Keratinocyte (primary cell): ENCODE data around the gene IL21R. TPM values are rescaled to one million over a fixed set of nuclear protein-coding genes. Genes with fewer than 3 reads are reported as not detected.

Experiments used
- DNase-seq: peaks from one replicate; pipeline ENCODE4 v3.0.0-alpha.2; 2011; ENCODE audit warnings: low read depth, missing footprints, low spot score
- FAIRE-seq: peaks from 2 replicates; lab custom pipeline; 2011; peaks lifted over from hg19 to GRCh38; lab: Jason Lieb, UNC
- H2AFZ ChIP-seq: 2 replicates; pipeline ENCODE4 v1.6.0; 2012; ENCODE audit warnings: low read length, control low read depth, inconsistent platforms; ENCODE audit not compliant: control insufficient read depth
- H3K27ac ChIP-seq: 2 replicates; pipeline ENCODE4 v1.5.1; 2011; ENCODE audit warnings: low read length; ENCODE audit not compliant: control insufficient read depth, insufficient read depth
- H3K27me3 ChIP-seq: 3 replicates; pipeline ENCODE4 v1.6.0; 2011; ENCODE audit warnings: low read length; ENCODE audit not compliant: control insufficient read depth, insufficient read depth; ENCODE audit errors: extremely low read depth
- H3K36me3 ChIP-seq, 2 experiments: 2 replicates in 1 of 2; 3 replicates in 1 of 2; pipeline ENCODE4 v1.5.1; 2011; ENCODE audit warnings: low read length in 2 of 2, mild to moderate bottlenecking in 1 of 2; ENCODE audit not compliant: control insufficient read depth in 2 of 2, insufficient read depth in 2 of 2; ENCODE audit errors: extremely low read depth in 1 of 2
- H3K4me1 ChIP-seq: 3 replicates; pipeline ENCODE4 v1.5.1; 2011; ENCODE audit warnings: low read length; ENCODE audit not compliant: control insufficient read depth, insufficient read depth; ENCODE audit errors: extremely low read depth
- H3K4me2 ChIP-seq: 3 replicates; pipeline ENCODE4 v1.6.0; 2011; ENCODE audit warnings: low read depth, low read length; ENCODE audit not compliant: control insufficient read depth, insufficient read depth; ENCODE audit errors: extremely low read depth
- H3K4me3 ChIP-seq, 3 experiments: fragments of 200-600 bp in 1 of 3; sonication (generic) in 1 of 3; 2 replicates in 2 of 3; 3 replicates in 1 of 3; pipeline ENCODE4 v1.5.1; 2011 to 2016; ENCODE audit warnings: low read length in 3 of 3, mild to moderate bottlenecking in 3 of 3, control low read depth in 2 of 3, inconsistent platforms in 1 of 3, low read depth in 1 of 3, mixed read lengths in 1 of 3, mixed run types in 1 of 3, moderate library complexity in 1 of 3; ENCODE audit not compliant: control insufficient read depth in 2 of 3, insufficient read depth in 2 of 3; ENCODE audit errors: extremely low read depth in 1 of 3
- H3K79me2 ChIP-seq: 2 replicates; pipeline ENCODE4 v1.6.0; 2012; ENCODE audit warnings: low read length; ENCODE audit not compliant: control insufficient read depth, insufficient read depth
- H3K9ac ChIP-seq: 3 replicates; pipeline ENCODE4 v1.6.0; 2011; ENCODE audit warnings: low read length; ENCODE audit not compliant: control insufficient read depth, insufficient read depth; ENCODE audit errors: extremely low read depth
- H3K9me1 ChIP-seq: 3 replicates; pipeline ENCODE4 v1.6.0; 2011; ENCODE audit warnings: low read length; ENCODE audit not compliant: control insufficient read depth, insufficient read depth; ENCODE audit errors: extremely low read depth
- H3K9me3 ChIP-seq: 2 replicates; pipeline ENCODE4 v1.5.1; 2012; ENCODE audit warnings: low read depth, low read length; ENCODE audit not compliant: control insufficient read depth
- H4K20me1 ChIP-seq: 3 replicates; pipeline ENCODE4 v1.6.0; 2011; ENCODE audit warnings: low read length; ENCODE audit not compliant: control insufficient read depth, insufficient read depth; ENCODE audit errors: extremely low read depth
- EZH2 ChIP-seq: IDR thresholded peaks from one replicate; pipeline ENCODE4 v1.6.1; 2012; ENCODE audit warnings: inconsistent platforms, mild to moderate bottlenecking, low read length, moderate library complexity
- dilution Hi-C: fragments of 300-500 bp; cut with MboI; formaldehyde crosslinking; loops from one replicate; pipeline ENCODE4 v1.7.0; 2020; ENCODE audit warnings: low sequenced_read_pairs; ENCODE audit not compliant: extremely low pct_ligation_motif_present
- polyA plus RNA-seq, 5 experiments: library from polyadenylated mRNA; depleted of rRNA in 3 of 5; stranded (reverse) in 3 of 5; stranded (forward) in 1 of 5; unstranded in 1 of 5; fragments of >200 nt; gene quantifications; 1 replicate in 1 of 5; 2 replicates in 3 of 5; 3 replicates in 1 of 5; pipeline versions ENCODE4 v1.2.1 to v1.2.3, GENCODE V29; 2011 to 2012; ENCODE audit warnings: missing spikeins in 2 of 5, low read depth in 1 of 5, low replicate concordance in 1 of 5
- TF ChIP-seq, protein P1 (sequence below), 3 experiments: IDR thresholded peaks in 1 of 3; conservative IDR thresholded peaks in 1 of 3; optimal IDR thresholded peaks in 1 of 3; 2 replicates in 2 of 3; 3 replicates in 1 of 3; pipeline versions ENCODE3 to v1.5.1; 2011; ENCODE audit warnings: low read length in 3 of 3, mild to moderate bottlenecking in 3 of 3, moderate library complexity in 2 of 3, control low read depth in 1 of 3, inconsistent platforms in 1 of 3; ENCODE audit not compliant: insufficient read depth in 2 of 3; ENCODE audit errors: extremely low read depth in 1 of 3

The IL21R gene
- polyA plus RNA-seq, 1 donor (not counting 4 experiments of a cell fraction or from before 2014, with no cell fraction given) = 0.12 TPM

DNA sequence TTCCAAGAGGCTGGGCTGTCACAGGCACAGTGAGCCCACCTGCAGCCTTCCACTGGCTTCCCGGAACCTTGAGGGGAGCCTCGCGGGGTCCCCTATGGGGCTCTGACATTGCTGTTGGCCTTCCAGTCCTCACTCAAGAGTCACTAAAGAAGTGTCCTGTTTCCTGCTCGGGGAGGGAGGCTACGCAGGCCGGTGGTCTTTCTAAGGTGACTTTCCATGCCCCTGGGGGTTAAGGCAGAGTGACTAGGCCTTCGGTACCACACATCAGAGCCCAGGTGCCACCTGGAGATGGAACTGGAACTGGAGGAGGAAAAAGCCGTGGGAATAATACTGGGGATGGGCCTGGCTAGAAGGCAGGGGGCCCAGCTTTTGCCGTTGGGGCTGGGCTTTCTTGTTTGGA, 72.1 kb downstream of the IL21R start:
- Histone ChIP-seq H3K27ac (no peak overlapping the region), H3K4me1 (peaks cover 8% of the 10 kb centered on the region), H3K9me1 (no peaks in the 10 kb centered on the region), H3K9ac (no peak overlapping the region), H2AFZ (no peak overlapping the region), H3K9me3 (no peaks in the 10 kb centered on the region), H3K4me3 (no peak overlapping the region), H4K20me1 (peaks cover 4% of the 10 kb centered on the region), H3K4me2 (no peak overlapping the region), H3K79me2 (no peaks in the 10 kb centered on the region), H3K27me3 (no peaks in the 10 kb centered on the region), H3K36me3 (peaks cover 32 to 45% of the 10 kb centered on the region in 2 experiments)
- DNase-seq = no peak
- dilution Hi-C loops = no loop called here
- FAIRE-seq = no peak
- TF ChIP-seq EZH2 = no peak
- TF ChIP-seq, protein P1, sequence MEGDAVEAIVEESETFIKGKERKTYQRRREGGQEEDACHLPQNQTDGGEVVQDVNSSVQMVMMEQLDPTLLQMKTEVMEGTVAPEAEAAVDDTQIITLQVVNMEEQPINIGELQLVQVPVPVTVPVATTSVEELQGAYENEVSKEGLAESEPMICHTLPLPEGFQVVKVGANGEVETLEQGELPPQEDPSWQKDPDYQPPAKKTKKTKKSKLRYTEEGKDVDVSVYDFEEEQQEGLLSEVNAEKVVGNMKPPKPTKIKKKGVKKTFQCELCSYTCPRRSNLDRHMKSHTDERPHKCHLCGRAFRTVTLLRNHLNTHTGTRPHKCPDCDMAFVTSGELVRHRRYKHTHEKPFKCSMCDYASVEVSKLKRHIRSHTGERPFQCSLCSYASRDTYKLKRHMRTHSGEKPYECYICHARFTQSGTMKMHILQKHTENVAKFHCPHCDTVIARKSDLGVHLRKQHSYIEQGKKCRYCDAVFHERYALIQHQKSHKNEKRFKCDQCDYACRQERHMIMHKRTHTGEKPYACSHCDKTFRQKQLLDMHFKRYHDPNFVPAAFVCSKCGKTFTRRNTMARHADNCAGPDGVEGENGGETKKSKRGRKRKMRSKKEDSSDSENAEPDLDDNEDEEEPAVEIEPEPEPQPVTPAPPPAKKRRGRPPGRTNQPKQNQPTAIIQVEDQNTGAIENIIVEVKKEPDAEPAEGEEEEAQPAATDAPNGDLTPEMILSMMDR (optimal IDR thresholded peaks at IDR 0.05 in 1 of 3, IDR thresholded peaks at IDR 0.05 in 1 of 3, conservative IDR thresholded peaks at IDR 0.05 in 1 of 3; ENCODE audit: extremely low read depth in 1 of 3, insufficient read depth in 2 of 3, low read length in 3 of 3) = no peak

DNA sequence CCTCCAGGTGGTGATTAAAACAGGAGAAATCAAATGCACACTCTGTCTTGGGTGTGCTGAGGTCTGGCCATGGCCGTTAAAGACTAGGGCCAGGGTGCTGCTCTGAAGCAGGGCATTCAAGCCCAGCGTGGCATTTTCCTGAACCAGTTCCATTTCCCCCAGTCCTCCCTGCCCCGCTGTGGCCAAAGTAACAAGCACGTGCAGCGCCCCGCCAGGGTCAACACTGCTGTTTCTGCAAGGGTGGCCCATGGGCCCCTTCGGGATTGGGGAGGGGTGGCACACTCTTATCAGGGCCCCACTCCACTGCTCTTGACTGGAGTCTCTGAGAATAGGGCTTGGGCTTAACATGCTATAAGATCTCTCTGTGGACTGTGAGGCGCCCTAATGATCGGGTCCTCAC, 72.9 kb downstream of the IL21R start:
- FAIRE-seq = no peak
- Histone ChIP-seq H4K20me1 (peaks cover under 1% of the 10 kb centered on the region), H3K4me3 (no peak overlapping the region), H3K27me3 (no peaks in the 10 kb centered on the region), H3K4me2 (no peak overlapping the region), H2AFZ (no peak overlapping the region), H3K79me2 (no peaks in the 10 kb centered on the region), H3K27ac (no peak overlapping the region), H3K4me1 (peaks cover 8% of the 10 kb centered on the region), H3K36me3 (peaks cover 29 to 38% of the 10 kb centered on the region in 2 experiments), H3K9me1 (no peaks in the 10 kb centered on the region), H3K9ac (no peak overlapping the region), H3K9me3 (no peaks in the 10 kb centered on the region)
- TF ChIP-seq EZH2 = no peak
- TF ChIP-seq, protein P1 (optimal IDR thresholded peaks at IDR 0.05 in 1 of 3, IDR thresholded peaks at IDR 0.05 in 1 of 3, conservative IDR thresholded peaks at IDR 0.05 in 1 of 3; ENCODE audit: extremely low read depth in 1 of 3, insufficient read depth in 2 of 3, low read length in 3 of 3) = no peak
- no peak for DNase-seq
- dilution Hi-C loops = no loop called here
